Activated CD4-positive, alpha-beta T cell treated with anti-CD3 and anti-CD28 coated beads, Interleukin-2, amount 50 U/mL, for 48 hours (primary cell): Measurements from ENCODE around the gene ZNF205.
"Not testable (repeated sequence)": the region's sequence is repeated elsewhere in the genome, so short reads cannot be mapped to it uniquely, and the experiment has no call there.

Experiments
- DNase-seq, 2 experiments: peaks; one replicate each; pipeline ENCODE4 v3.0.0-alpha.2; 2020

The ZNF205 gene

GRCh38 chr16:3150346-3151218 is 38.2 kb downstream of the ZNF205 start:
- peak; percentile 99 for DNase-seq

DNA sequence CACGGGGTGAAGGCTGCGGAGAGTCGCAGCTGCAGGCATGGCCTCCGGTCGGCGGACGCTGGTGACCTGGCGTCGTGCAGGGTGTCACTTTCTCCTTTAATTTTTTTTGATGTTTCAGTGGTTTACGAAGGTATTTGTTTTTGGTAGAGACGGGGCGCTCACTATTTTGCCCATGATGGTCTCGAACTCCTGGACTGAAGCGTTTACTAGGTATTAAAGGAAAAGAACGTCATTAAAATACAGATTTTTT is 39.6 kb downstream of the ZNF205 start:
- no peak for DNase-seq

DNA sequence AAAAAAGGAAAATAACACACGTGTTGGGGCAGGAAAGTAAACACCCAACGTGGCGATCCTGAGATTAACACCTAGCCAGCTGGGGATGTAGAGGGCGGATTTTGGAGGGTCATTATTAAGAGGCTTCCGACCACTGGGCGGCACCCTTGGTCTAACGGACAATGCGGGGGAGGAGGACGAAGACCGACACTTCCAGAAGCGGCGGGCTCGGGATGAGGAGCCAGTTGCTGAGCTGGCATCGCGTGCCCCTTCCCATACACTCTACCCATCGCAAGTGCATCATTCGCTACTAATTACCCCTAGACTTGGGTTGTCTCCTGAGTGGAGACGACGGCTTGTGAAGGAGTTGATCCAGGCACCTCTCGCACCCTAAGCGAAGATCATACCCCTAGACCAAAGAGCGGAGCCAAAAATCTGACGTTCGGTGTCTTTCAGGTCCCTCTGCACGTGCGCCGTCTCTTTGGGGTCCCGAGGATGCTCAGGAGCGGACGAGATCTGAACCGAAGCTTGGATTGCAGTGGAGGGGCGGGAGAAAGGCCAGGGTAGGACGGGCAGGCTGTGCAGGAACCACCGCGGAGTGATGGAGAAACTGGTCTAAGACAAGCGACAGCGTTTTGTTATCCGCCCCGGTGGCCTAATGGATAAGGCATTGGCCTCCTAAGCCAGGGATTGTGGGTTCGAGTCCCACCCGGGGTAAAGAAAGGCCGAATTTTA is 40.0 kb downstream of the ZNF205 start:
- peak; percentile 94 to 95 for DNase-seq

- no peak for DNase-seq
Observed at GRCh38 chr16:3152991-3153368, 40.6 kb downstream of the ZNF205 start.

DNA sequence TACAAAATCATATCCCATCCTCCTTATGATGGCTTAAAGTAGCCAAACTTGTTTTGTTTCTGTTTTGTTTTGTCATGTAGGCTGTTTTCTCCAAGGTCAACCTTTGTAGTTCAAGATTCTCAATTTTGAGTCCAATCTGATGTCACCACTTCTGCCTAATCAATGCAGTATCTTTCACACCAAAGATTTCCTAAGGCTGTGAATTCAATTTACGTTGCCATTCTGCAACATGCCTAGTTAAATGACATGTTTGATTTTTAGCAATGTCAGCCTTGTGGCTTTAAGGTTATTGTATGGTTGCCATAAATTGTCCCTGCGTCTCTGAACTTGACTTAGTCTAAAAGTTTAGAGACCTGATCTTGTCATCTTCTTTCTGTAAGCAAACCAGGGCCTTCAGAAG is 42.8 kb downstream of the ZNF205 start:
- no peak for DNase-seq

GRCh38 chr16:3155972-3156371 is 43.6 kb downstream of the ZNF205 start:
- DNase-seq, result no peak

DNA sequence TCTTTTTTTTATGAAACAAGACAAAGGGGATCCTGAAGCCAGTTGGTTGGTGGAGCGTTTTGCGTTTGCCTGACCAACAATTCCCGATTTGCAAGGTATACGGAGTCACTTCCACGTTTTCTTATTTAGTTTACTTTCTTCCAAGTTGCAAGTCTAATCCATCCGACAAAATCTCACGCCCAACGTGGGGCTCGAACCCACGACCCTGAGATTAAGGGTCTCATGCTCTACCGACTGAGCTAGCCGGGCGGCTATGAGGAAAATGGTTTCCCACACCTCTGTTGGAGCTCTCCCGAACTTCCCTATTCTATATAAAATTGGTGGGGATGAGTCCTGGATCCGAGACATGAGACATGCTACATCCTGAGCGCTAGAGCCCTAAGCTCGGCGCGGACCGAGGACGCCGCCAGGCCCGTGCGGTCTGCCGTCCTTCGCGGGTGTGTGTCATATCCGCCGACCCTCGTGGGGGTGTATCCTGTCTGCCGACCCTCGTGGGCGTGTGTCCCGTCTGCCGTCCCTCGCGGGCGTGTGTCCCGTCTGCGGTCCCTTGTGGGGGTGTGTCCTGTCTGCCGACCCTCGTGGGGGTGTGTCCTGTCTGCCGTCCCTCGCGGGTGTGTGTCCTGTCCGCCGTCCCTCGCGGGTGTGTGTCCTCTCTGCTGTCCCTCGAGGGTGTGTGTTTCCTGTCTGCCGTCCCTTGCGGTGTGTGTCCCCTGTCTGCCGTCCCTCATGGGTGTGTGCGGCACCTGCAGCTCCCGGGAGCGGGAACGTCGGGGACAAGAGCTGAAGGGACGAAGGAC is 45.0 kb downstream of the ZNF205 start:
- DNase-seq, result peak; percentile 67 to 72

- peak; percentile 12 to 25 for DNase-seq
Observed at GRCh38 chr16:3158026-3158509, 45.7 kb downstream of the ZNF205 start.

DNA sequence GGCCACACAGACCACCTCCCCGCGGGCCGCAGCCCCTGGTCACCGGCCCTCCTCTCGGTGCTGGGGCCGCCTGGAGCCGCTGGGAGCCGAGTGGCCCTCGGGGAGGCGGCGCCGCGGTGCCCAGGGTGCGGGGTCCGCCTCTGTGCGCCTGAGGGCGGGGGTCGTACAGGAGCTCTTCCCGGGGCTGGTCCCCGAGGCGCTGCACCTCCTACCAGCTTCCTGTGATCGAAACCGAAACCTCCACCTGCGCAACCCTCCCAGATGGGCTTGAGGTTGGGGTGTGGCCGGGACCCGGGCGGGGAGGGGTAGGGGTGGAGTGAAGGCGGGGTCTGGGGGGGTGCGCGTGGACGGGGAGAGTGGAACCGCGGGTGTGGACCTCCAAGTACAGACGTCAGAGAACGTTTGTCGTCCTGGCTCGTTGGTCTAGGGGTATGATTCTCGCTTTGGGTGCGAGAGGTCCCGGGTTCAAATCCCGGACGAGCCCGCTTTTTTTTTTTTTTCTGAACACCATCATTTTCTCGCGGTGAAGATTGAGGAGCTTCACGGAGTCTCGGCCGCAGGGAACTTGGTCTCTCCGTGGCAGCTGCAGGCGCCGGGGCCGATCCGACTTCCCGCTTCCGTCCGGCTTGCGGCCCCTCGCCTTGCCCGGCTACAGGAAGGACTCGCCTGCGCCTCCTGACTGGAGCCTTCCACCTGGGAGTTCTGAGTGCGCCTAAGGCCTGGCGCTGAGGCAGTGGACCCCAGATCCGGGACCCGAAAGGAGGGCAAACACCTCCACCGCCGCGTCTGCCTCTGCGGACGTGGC is 46.3 kb downstream of the ZNF205 start:
- DNase-seq, result peak; percentile 81 to 82

DNA sequence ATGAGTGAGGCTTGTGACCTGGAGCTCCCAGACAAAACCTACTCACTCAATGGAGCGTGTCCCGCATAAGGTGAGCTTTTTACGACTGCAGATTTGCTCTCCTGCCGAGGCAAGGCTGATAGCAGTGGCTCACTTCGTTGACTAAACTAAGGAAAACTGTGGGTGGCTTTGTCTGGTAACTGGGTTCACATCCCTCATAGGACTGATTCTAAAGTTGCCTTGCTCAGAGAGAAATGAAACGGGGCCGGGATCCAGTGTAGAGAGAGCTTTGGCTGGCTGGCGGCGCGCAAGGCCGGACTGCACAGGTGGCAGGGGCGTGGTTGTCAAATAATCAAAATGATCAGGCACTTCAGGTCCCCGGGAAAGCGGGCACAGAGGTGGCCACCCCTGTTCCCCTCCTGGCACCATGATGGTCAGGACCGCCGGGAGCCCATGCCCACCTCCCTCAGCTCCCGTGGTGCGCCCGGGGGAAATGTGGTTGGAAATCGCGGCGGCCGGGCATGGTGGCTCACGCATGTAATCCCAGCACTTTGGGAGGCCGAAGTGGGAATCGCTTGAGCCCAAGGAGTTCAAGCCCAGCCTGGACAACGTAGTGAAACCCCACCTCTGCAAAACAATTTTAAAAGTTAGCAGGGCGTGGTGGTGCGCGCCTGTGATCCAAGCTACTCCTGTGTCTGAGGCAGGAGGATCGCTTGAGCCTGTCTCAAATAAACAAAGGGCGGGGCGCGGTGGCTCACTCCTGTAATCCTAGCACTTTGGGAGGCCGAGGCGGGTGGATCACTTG is 49.0 kb downstream of the ZNF205 start:
- DNase-seq, result no peak

DNA sequence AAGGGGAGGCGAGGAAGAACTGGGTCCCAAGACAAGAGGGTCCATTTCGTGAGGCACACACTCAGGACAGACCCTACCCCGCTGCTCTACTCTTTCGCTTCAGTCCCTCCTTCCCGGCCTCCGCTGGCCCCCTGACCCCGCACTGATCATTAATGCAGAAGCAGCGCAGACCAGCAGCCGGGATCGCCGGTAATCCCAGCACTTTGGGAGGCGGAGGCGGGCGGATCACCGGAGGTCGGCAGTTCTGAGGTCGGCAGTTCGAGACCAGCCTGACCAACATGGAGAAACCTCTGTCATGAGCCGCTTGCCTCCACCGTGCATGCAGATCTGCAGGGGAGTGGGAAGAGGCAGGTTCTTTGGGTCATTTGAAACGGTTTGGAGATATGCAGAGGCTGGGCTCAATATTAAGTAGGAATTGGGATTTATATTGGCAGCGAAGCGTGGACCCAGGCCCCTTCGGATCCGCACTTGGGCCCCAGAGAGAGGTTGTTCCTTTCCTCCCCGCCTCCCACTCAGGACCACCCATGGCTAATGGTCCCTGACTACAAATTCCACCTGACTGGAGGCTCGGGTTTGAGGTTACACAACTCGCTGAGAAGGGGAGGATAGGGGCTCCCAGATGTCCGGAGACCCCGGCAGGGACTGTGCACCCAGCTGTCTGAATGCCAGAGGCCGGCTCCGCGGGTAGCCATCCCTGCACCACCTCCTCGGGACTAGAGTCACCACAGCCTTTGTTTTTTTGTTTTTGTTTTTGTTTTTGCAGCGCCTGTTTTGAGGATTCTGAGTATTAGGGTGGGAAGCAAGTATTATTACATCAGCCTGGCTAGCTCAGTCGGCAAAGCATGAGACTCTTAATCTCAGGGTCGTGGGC is 52.0 kb downstream of the ZNF205 start:
- no peak for DNase-seq

- DNase-seq, result no peak
Observed at GRCh38 chr16:3165111-3165822, 52.9 kb downstream of the ZNF205 start.

DNA sequence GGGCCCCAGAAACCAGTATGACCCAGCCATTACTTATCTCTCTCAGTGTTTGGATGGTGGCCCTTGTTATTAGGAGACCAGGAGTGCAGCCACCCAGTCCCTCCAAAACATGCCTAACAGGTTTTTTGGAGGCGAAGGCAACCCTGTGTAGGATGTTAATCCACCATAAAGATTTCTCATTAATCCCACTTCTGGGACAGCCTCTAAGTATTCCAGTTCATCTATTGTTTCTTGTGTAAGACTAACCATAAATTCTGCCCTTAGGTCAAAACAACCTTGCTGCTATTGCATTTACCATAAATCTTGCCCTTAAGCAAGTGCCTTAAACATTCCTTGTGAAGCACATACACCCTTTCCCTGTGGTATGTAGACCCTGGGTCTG is 54.1 kb downstream of the ZNF205 start:
- no peak for DNase-seq

DNA sequence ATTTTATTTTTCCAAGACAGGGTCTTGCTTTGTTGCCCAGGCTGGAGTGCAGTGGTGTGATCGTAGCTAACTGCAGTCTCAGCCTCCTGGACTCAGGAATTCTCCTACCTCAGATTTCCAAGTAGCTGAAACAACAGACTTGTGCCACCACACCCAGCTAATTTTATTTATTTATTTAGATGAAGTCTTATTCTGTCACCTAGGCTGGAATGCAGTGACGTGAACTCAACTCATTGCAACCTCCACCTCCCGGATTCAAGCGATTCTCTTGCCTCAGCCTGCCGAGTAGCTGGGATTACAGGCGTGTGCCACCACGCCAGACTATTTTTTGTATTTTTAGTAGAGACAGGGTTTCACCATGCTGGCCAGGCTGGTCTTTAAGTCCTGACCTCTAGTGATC is 56.3 kb downstream of the ZNF205 start:
- not testable (repeated sequence) for DNase-seq
